Upper lobe of left lung (tissue), 6 donors: Measurements from ENCODE around the gene LRPAP1. TPM values are rescaled to one million over a fixed set of nuclear protein-coding genes. Genes with fewer than 3 reads are reported as not detected.
A peak's percentile ranks its signal among the peaks of the same experiment; 100 is the strongest.
"Not testable (repeated sequence)": the region's sequence is repeated elsewhere in the genome, so short reads cannot be mapped to it uniquely, and the experiment has no call there.

ENCODE experiments used
- ATAC-seq, 2 donors: fragments of 200-7000 bp; cut with Tn5 transposase; one replicate each; pipeline ENCODE4 v1.9.1; 2022; ENCODE audit warnings: mild to moderate bottlenecking in 2 of 2, moderate library complexity in 2 of 2; ENCODE audit not compliant: low FRiP score in 2 of 2
- DNase-seq, 2 donors: peaks; one replicate each; pipeline ENCODE4 v3.0.0-alpha.2; 2019 to 2020
- H3K27ac ChIP-seq, 4 donors: fragments of 200-600 bp; sonication (generic); one replicate each; pipeline ENCODE4 v1.5.1; 2016 to 2019
- H3K27me3 ChIP-seq, 4 donors: fragments of 200-600 bp; sonication (generic); one replicate each; pipeline ENCODE4 v1.5.1; 2017 to 2019
- H3K36me3 ChIP-seq, 4 donors: fragments of 200-600 bp; sonication (generic); one replicate each; pipeline ENCODE4 v1.5.1; 2016 to 2019
- H3K4me1 ChIP-seq, 4 donors: fragments of 200-600 bp; sonication (generic); one replicate each; pipeline ENCODE4 v1.5.1; 2018 to 2019
- H3K4me3 ChIP-seq, 4 donors: fragments of 200-600 bp; sonication (generic); one replicate each; pipeline ENCODE4 v1.5.1; 2017 to 2019; ENCODE audit warnings: mild to moderate bottlenecking in 2 of 4, moderate library complexity in 1 of 4
- H3K9me3 ChIP-seq, 4 donors: fragments of 200-600 bp; sonication (generic); one replicate each; pipeline ENCODE4 v1.5.1; 2018 to 2019
- CTCF ChIP-seq, 6 experiments: fragments of 450-650 bp in 4 of 6; fragments of 200-600 bp in 2 of 6; sonication (generic) in 2 of 6; IDR thresholded peaks; one replicate each; pipeline ENCODE4 v1.5.1; 2016 to 2019; ENCODE audit warnings: antibody characterized with exemption in 6 of 6
- EP300 ChIP-seq, 4 donors: sonication (generic); formaldehyde crosslinking; IDR thresholded peaks; one replicate each; pipeline ENCODE4 v1.5.1; 2017; ENCODE audit warnings: antibody characterized with exemption in 4 of 4, control low read depth in 2 of 4
- POLR2A ChIP-seq, 4 donors: fragments of 450-650 bp; IDR thresholded peaks; one replicate each; pipeline ENCODE4 v1.5.1; 2016 to 2017; ENCODE audit warnings: antibody characterized with exemption in 4 of 4, mild to moderate bottlenecking in 2 of 4
- POLR2AphosphoS5 ChIP-seq, 2 donors: sonication (generic); formaldehyde crosslinking; IDR thresholded peaks; one replicate each; pipeline ENCODE4 v1.5.1; 2017; ENCODE audit warnings: antibody characterized with exemption in 2 of 2
- WGBS, 2 donors: methylation state at CpG; one replicate each; pipeline ENCODE4 v1.1.5; 2017 to 2018; 5-methylcytosine and 5-hydroxymethylcytosine counted together
- total RNA-seq, 6 donors: library from RNA; depleted of rRNA in 4 of 6; stranded (reverse); fragments of >200 nt in 4 of 6; gene quantifications; one replicate each; pipeline versions ENCODE4 v1.1.0 to v1.2.1, GENCODE V29; 2016 to 2021
- donor health status: DM: no; HTN: no; CAD: no; lungs with moderate emphysema.
- donor health status: DM: no; HTN: yes; CAD: no; lungs with severe emphysema.

Gene LRPAP1
- total RNA-seq, 6 donors from 2014 or later = 98.5 to 267 (median 251) TPM

GRCh38 chr4:3563403-3563802 lies 31.2 kb upstream of the LRPAP1 start:
- Histone ChIP-seq H3K9me3 (no peaks in the 10 kb centered on the region), H3K4me1 (no peaks in the 10 kb centered on the region), H3K4me3 (no peak overlapping the region), H3K36me3 (no peaks in the 10 kb centered on the region), H3K27ac (no peak overlapping the region), H3K27me3 (no peaks in the 10 kb centered on the region)
- TF ChIP-seq EP300 (IDR thresholded peaks at IDR 0.05) (no peak), POLR2AphosphoS5 (IDR thresholded peaks at IDR 0.05) (no peak), CTCF (IDR thresholded peaks at IDR 0.05) (no peak), POLR2A (IDR thresholded peaks at IDR 0.05) (no peak)
- no peak for DNase-seq
- no peak for ATAC-seq
- 93 to 96% methylated on average over 8 to 24 of the region's 24 CpGs for WGBS, 2 donors

GRCh38 chr4:3562127-3562526 lies 29.9 kb upstream of the LRPAP1 start:
- ATAC-seq, H3K4me1 ChIP-seq, H3K27ac ChIP-seq, H3K36me3 ChIP-seq, H3K27me3 ChIP-seq, H3K4me3 ChIP-seq, H3K9me3 ChIP-seq, DNase-seq: not testable (repeated sequence)
- 78 to 83% methylated on average over 6 of the region's 8 CpGs for WGBS, 2 donors

GRCh38 chr4:3560465-3560864 lies 28.2 kb upstream of the LRPAP1 start:
- not testable (repeated sequence) for ATAC-seq, H3K9me3 ChIP-seq, H3K36me3 ChIP-seq, DNase-seq, H3K4me3 ChIP-seq, H3K4me1 ChIP-seq, H3K27ac ChIP-seq, H3K27me3 ChIP-seq
- 83 to 85% methylated on average over 1 of the region's 1 CpG for WGBS, 2 donors

GRCh38 chr4:3559381-3560290 lies 27.4 kb upstream of the LRPAP1 start:
- H3K9me3 ChIP-seq, ATAC-seq, H3K36me3 ChIP-seq, DNase-seq, H3K4me1 ChIP-seq, H3K27me3 ChIP-seq, H3K27ac ChIP-seq, H3K4me3 ChIP-seq: not testable (repeated sequence)
- WGBS, 2 donors = 60 to 65% methylated on average over 3 to 8 of the region's 13 CpGs

- H3K27ac ChIP-seq, H3K27me3 ChIP-seq, H3K4me3 ChIP-seq, H3K9me3 ChIP-seq, ATAC-seq, H3K4me1 ChIP-seq, DNase-seq, H3K36me3 ChIP-seq: not testable (repeated sequence)
- 67 to 76% methylated on average over 3 to 7 of the region's 7 CpGs for WGBS, 2 donors
Observed at GRCh38 chr4:3558514-3558836, 26.3 kb upstream of the LRPAP1 start.

- H3K27ac ChIP-seq = peak overlapping the region in 2 of 4 donors; percentile 11 to 30
- H3K9me3 ChIP-seq, DNase-seq, H3K27me3 ChIP-seq, H3K36me3 ChIP-seq, H3K4me3 ChIP-seq, H3K4me1 ChIP-seq, ATAC-seq: not testable (repeated sequence)
- 61 to 69% methylated on average over 6 to 15 of the region's 17 CpGs for WGBS, 2 donors
Observed at GRCh38 chr4:3557676-3558513, 25.7 kb upstream of the LRPAP1 start.

- WGBS, 2 donors = 48% methylated on average over 9 of the region's 9 CpGs; no CpG with 5 or more reads in 1 of the 2 donors
- not testable (repeated sequence) for H3K27me3 ChIP-seq, H3K4me1 ChIP-seq, ATAC-seq, H3K9me3 ChIP-seq, H3K36me3 ChIP-seq, H3K4me3 ChIP-seq
- H3K27ac ChIP-seq = peak overlapping the region in 2 of 4 donors; percentile 30 to 79
- peak in 1 of 2 donors; percentile 84 for DNase-seq
- TF ChIP-seq POLR2AphosphoS5 (IDR thresholded peaks at IDR 0.05) = peak; percentile 48 to 82
Observed at GRCh38 chr4:3557088-3557492, 24.9 kb upstream of the LRPAP1 start.

- not testable (repeated sequence) for H3K4me1 ChIP-seq, H3K9me3 ChIP-seq, H3K27me3 ChIP-seq, H3K36me3 ChIP-seq, ATAC-seq, DNase-seq, H3K4me3 ChIP-seq
- H3K27ac ChIP-seq = peak overlapping the region; percentile 35 to 79 (median 70)
- WGBS, 2 donors = 58 to 65% methylated on average over 4 to 16 of the region's 17 CpGs
Observed at GRCh38 chr4:3556244-3556867, 24.1 kb upstream of the LRPAP1 start.

GRCh38 chr4:3555459-3556070 lies 23.3 kb upstream of the LRPAP1 start:
- not testable (repeated sequence) for H3K27me3 ChIP-seq, H3K4me3 ChIP-seq, H3K4me1 ChIP-seq, ATAC-seq, H3K9me3 ChIP-seq, DNase-seq, H3K36me3 ChIP-seq
- peak overlapping the region in 3 of 4 donors; percentile 69 to 79 (median 72) for H3K27ac ChIP-seq
- 72 to 82% methylated on average over 13 to 18 of the region's 18 CpGs for WGBS, 2 donors

- WGBS, 2 donors = 92 to 100% methylated on average over 3 to 5 of the region's 7 CpGs
- not testable (repeated sequence) for ATAC-seq, DNase-seq, H3K4me3 ChIP-seq, H3K4me1 ChIP-seq, H3K36me3 ChIP-seq, H3K27me3 ChIP-seq, H3K9me3 ChIP-seq, H3K27ac ChIP-seq
Observed at GRCh38 chr4:3551366-3551765, 19.1 kb upstream of the LRPAP1 start.
